DMS 273 (cell line): ENCODE results near the gene TCF7L1.

ENCODE experiments used
- DNase-seq: peaks from one replicate; lab custom pipeline; 2025; ENCODE audit not compliant: unreplicated experiment; lab: John Stamatoyannopoulos, UW

The TCF7L1 gene

GRCh38 chr2:85162746-85163301 lies 29.6 kb downstream of the TCF7L1 start:
- no peak for DNase-seq

- no peak for DNase-seq
Measured at GRCh38 chr2:85163675-85164074, 30.5 kb downstream of the TCF7L1 start.

GRCh38 chr2:85164145-85164569 lies 31.0 kb downstream of the TCF7L1 start:
- no peak for DNase-seq

GRCh38 chr2:85165088-85165690 lies 32.0 kb downstream of the TCF7L1 start:
- no peak for DNase-seq

GRCh38 chr2:85166021-85166420 lies 32.8 kb downstream of the TCF7L1 start:
- no peak for DNase-seq

- DNase-seq = no peak
Measured at GRCh38 chr2:85167479-85167878, 34.3 kb downstream of the TCF7L1 start.

GRCh38 chr2:85168942-85169341 lies 35.8 kb downstream of the TCF7L1 start:
- no peak for DNase-seq

GRCh38 chr2:85169581-85169980 lies 36.4 kb downstream of the TCF7L1 start:
- DNase-seq = no peak

GRCh38 chr2:85170938-85171475 lies 37.8 kb downstream of the TCF7L1 start:
- no peak for DNase-seq

GRCh38 chr2:85171916-85172315 lies 38.7 kb downstream of the TCF7L1 start:
- DNase-seq = no peak

- DNase-seq = no peak
Measured at GRCh38 chr2:85173909-85174308, 40.7 kb downstream of the TCF7L1 start.

GRCh38 chr2:85174943-85175342 lies 41.8 kb downstream of the TCF7L1 start:
- DNase-seq = no peak

- DNase-seq = no peak
Measured at GRCh38 chr2:85175369-85176299, 42.4 kb downstream of the TCF7L1 start.

GRCh38 chr2:85177031-85177824 lies 44.0 kb downstream of the TCF7L1 start:
- no peak for DNase-seq

GRCh38 chr2:85178154-85178553 lies 45.0 kb downstream of the TCF7L1 start:
- DNase-seq = no peak

- no peak for DNase-seq
Measured at GRCh38 chr2:85178980-85179411, 45.8 kb downstream of the TCF7L1 start.

- DNase-seq = no peak
Measured at GRCh38 chr2:85179541-85179940, 46.3 kb downstream of the TCF7L1 start.

- no peak for DNase-seq
Measured at GRCh38 chr2:85180322-85181133, 47.3 kb downstream of the TCF7L1 start.

GRCh38 chr2:85181134-85181631 lies 48.0 kb downstream of the TCF7L1 start:
- peak; percentile 29 for DNase-seq
